ENCODE data around the gene METTL1. TPM values are rescaled to one million over a fixed set of nuclear protein-coding genes. Genes with fewer than 3 reads are reported as not detected.

Gene METTL1
- total and polyA plus RNA-seq, 9 of the 15 experiments (the other 6 are each of a cell fraction or from before 2014, with no cell fraction given), result 12.6 to 65.9 (median 39.2) TPM

DNA sequence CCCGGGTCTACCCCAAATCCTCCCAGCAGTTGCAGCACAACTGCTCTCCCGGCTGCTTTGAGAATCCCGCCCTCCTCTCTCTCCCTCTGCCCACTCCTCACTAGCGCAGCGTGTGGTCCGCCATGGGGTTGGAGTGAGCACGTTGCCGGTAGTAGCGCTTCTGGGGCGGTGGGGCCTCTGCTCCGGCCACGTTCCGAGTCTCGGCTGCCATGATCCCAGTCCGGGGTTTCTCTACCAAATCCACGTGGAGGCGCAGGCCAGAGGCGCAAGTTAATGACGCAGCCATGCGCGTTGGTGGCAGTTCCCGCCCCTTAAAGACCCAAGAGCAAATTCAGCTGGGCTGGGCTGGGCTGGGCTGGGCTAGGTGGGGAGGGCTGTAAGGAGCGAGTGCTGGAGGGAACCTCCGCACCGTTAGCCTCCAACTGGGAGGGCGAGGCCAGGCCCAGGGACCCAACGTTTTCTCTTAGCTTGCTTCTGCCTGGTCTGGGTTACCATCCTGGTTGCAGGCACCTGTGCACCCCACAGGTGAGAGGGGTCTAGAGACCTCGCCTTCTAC, at the start of gene METTL1 (continued):
- TF ChIP-seq, protein P1, sequence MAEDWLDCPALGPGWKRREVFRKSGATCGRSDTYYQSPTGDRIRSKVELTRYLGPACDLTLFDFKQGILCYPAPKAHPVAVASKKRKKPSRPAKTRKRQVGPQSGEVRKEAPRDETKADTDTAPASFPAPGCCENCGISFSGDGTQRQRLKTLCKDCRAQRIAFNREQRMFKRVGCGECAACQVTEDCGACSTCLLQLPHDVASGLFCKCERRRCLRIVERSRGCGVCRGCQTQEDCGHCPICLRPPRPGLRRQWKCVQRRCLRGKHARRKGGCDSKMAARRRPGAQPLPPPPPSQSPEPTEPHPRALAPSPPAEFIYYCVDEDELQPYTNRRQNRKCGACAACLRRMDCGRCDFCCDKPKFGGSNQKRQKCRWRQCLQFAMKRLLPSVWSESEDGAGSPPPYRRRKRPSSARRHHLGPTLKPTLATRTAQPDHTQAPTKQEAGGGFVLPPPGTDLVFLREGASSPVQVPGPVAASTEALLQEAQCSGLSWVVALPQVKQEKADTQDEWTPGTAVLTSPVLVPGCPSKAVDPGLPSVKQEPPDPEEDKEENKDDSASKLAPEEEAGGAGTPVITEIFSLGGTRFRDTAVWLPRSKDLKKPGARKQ (CRISPR knock-in tag; IDR thresholded peaks at IDR 0.05), result no peak
- TF ChIP-seq MAZ (CRISPR knock-in tag; conservative IDR thresholded peaks at IDR 0.05 in 1 of 2, IDR thresholded peaks at IDR 0.05 in 1 of 2), result peak; percentile 97 to 99
- TF ChIP-seq ZNF282 (CRISPR knock-in tag; IDR thresholded peaks at IDR 0.05), result no peak; the same call in none of the 2 replicates
- no peak for TF ChIP-seq ZFP30 (CRISPR knock-in tag; IDR thresholded peaks at IDR 0.05; ENCODE audit: borderline replicate concordance)
- TF ChIP-seq POLR2A (conservative IDR thresholded peaks at IDR 0.05), result peak; percentile 97
- TF ChIP-seq TBL1XR1 (IDR thresholded peaks at IDR 0.05; ENCODE audit: low read length in 2 of 2), result peak in 1 of 2 experiments; percentile 49; a peak in 1 of 4 replicates
- no peak for TF ChIP-seq ZFP36 (IDR thresholded peaks at IDR 0.05; ENCODE audit: low read depth, low read length, partially characterized antibody)
- TF ChIP-seq, protein P2, sequence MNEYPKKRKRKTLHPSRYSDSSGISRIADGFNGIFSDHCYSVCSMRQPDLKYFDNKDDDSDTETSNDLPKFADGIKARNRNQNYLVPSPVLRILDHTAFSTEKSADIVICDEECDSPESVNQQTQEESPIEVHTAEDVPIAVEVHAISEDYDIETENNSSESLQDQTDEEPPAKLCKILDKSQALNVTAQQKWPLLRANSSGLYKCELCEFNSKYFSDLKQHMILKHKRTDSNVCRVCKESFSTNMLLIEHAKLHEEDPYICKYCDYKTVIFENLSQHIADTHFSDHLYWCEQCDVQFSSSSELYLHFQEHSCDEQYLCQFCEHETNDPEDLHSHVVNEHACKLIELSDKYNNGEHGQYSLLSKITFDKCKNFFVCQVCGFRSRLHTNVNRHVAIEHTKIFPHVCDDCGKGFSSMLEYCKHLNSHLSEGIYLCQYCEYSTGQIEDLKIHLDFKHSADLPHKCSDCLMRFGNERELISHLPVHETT (CRISPR knock-in tag; conservative IDR thresholded peaks at IDR 0.05 in 1 of 2, IDR thresholded peaks at IDR 0.05 in 1 of 2), result no peak; a peak in 1 of 4 replicates
- no peak for TF ChIP-seq ZNF165 (CRISPR knock-in tag; IDR thresholded peaks at IDR 0.05; ENCODE audit: borderline replicate concordance)
- TF ChIP-seq MCM2 (IDR thresholded peaks at IDR 0.05; ENCODE audit: low read depth), result no peak
- no peak for TF ChIP-seq XRCC4 (IDR thresholded peaks at IDR 0.05; ENCODE audit: extremely low read depth, insufficient read depth, insufficient read length)
- TF ChIP-seq ZNF184 (CRISPR knock-in tag; IDR thresholded peaks at IDR 0.05), result no peak
- TF ChIP-seq ZBTB8A (IDR thresholded peaks at IDR 0.05; ENCODE audit: partially characterized antibody), result no peak
- TF ChIP-seq, protein P3, sequence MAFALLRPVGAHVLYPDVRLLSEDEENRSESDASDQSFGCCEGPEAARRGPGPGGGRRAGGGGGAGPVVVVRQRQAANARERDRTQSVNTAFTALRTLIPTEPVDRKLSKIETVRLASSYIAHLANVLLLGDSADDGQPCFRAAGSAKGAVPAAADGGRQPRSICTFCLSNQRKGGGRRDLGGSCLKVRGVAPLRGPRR (CRISPR knock-in tag; IDR thresholded peaks at IDR 0.05), result no peak
- no peak for TF ChIP-seq ILK (tag; IDR thresholded peaks at IDR 0.05; ENCODE audit: borderline replicate concordance, low read depth)
- TF ChIP-seq SUPT5H (IDR thresholded peaks at IDR 0.05), result peak; percentile 95
- TF ChIP-seq HDAC8 (tag; IDR thresholded peaks at IDR 0.05), result 0 out of 2 replicates have a peak, but pooled peaks have one; percentile 23
- TF ChIP-seq ZNF133 (CRISPR knock-in tag; IDR thresholded peaks at IDR 0.05), result no peak
- peak; percentile 41 for TF ChIP-seq NR2C1 (IDR thresholded peaks at IDR 0.05)
- no peak for TF ChIP-seq NR2C1 (tag; IDR thresholded peaks at IDR 0.05)
- no peak for TF ChIP-seq POLR3A (IDR thresholded peaks at IDR 0.05; ENCODE audit: borderline replicate concordance, extremely low read depth, insufficient read depth, insufficient read length)
- TF ChIP-seq, protein P4, sequence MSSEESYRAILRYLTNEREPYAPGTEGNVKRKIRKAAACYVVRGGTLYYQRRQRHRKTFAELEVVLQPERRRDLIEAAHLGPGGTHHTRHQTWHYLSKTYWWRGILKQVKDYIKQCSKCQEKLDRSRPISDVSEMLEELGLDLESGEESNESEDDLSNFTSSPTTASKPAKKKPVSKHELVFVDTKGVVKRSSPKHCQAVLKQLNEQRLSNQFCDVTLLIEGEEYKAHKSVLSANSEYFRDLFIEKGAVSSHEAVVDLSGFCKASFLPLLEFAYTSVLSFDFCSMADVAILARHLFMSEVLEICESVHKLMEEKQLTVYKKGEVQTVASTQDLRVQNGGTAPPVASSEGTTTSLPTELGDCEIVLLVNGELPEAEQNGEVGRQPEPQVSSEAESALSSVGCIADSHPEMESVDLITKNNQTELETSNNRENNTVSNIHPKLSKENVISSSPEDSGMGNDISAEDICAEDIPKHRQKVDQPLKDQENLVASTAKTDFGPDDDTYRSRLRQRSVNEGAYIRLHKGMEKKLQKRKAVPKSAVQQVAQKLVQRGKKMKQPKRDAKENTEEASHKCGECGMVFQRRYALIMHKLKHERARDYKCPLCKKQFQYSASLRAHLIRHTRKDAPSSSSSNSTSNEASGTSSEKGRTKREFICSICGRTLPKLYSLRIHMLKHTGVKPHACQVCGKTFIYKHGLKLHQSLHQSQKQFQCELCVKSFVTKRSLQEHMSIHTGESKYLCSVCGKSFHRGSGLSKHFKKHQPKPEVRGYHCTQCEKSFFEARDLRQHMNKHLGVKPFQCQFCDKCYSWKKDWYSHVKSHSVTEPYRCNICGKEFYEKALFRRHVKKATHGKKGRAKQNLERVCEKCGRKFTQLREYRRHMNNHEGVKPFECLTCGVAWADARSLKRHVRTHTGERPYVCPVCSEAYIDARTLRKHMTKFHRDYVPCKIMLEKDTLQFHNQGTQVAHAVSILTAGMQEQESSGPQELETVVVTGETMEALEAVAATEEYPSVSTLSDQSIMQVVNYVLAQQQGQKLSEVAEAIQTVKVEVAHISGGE (CRISPR knock-in tag; IDR thresholded peaks at IDR 0.05), result peak in 1 of 3 experiments; percentile 51; a peak in 1 of 6 replicates

Measured in K562 (cell line).